PC-9 (cell line): ENCODE data around the gene RPEL1. TPM values are rescaled to one million over a fixed set of nuclear protein-coding genes. Genes with fewer than 3 reads are reported as not detected.

Experiments
- BruUV-seq: library from RNA; stranded (reverse); fragments of 400-500 nt; replicated peaks from 2 replicates; lab custom pipeline; 2021; lab: Mats Ljungman, UMichigan
- CTCF ChIA-PET: fragments of 300-600 bp; sonication (Branson Sonifier 250); formaldehyde crosslinking; loops from one replicate; lab custom pipeline; 2022; ENCODE audit warnings: antibody characterized with exemption; lab: Charles Lee
- POLR2A ChIA-PET: fragments of 300-600 bp; sonication (Branson Sonifier 250); formaldehyde crosslinking; loops from one replicate; lab custom pipeline; 2022; ENCODE audit warnings: antibody characterized with exemption; ENCODE audit not compliant: unreplicated experiment; lab: Charles Lee
- DNase-seq, 2 experiments: peaks; one replicate each; pipeline versions ENCODE4 v3.0.0 to v3.0.0-alpha.2; 2015 to 2022; ENCODE audit warnings: mixed read lengths in 1 of 2
- H2AFZ ChIP-seq: fragments of 200-600 bp; sonication (generic); 2 replicates; pipeline ENCODE4 v1.8.1; 2017; ENCODE audit warnings: antibody characterized with exemption
- H3F3A ChIP-seq: fragments of 200-600 bp; sonication (generic); 2 replicates; pipeline ENCODE4 v1.8.1; 2017; ENCODE audit warnings: antibody characterized with exemption, mild to moderate bottlenecking, low read depth; ENCODE audit not compliant: insufficient read depth
- H3K27ac ChIP-seq: fragments of 200-600 bp; sonication (generic); 2 replicates; pipeline ENCODE4 v1.6.1; 2016; ENCODE audit warnings: mixed run types
- H3K27me3 ChIP-seq: fragments of 200-600 bp; sonication (generic); 2 replicates; pipeline ENCODE4 v1.6.1; 2016; ENCODE audit warnings: low read depth, mixed run types; ENCODE audit not compliant: insufficient read depth
- H3K36me3 ChIP-seq: fragments of 200-600 bp; sonication (generic); 2 replicates; pipeline ENCODE4 v1.6.1; 2016; ENCODE audit warnings: low read depth, mixed run types
- H3K4me1 ChIP-seq: fragments of 200-600 bp; sonication (generic); replicated peaks from 2 replicates; pipeline ENCODE4 v1.6.1; 2016; ENCODE audit warnings: mixed run types; ENCODE audit not compliant: insufficient read depth
- H3K4me2 ChIP-seq: fragments of 200-600 bp; sonication (generic); 2 replicates; pipeline ENCODE4 v1.6.1; 2017; ENCODE audit warnings: mixed run types
- H3K4me3 ChIP-seq: fragments of 200-600 bp; sonication (generic); 2 replicates; pipeline ENCODE4 v1.6.1; 2016; ENCODE audit warnings: mixed run types
- H3K79me2 ChIP-seq: fragments of 200-600 bp; sonication (generic); 2 replicates; pipeline ENCODE4 v1.6.1; 2017; ENCODE audit warnings: low read depth, mixed run types
- H3K9me2 ChIP-seq: fragments of 200-600 bp; sonication (generic); 2 replicates; pipeline ENCODE4 v1.8.1; 2017; ENCODE audit warnings: mild to moderate bottlenecking; ENCODE audit not compliant: insufficient read depth
- H3K9me3 ChIP-seq: fragments of 200-600 bp; sonication (generic); 2 replicates; pipeline ENCODE4 v1.8.1; 2016; ENCODE audit warnings: low read depth; ENCODE audit not compliant: insufficient read depth
- H4K20me1 ChIP-seq: fragments of 200-600 bp; sonication (generic); 2 replicates; pipeline ENCODE4 v1.8.1; 2017; ENCODE audit not compliant: insufficient read depth
- CTCF ChIP-seq: fragments of 200-600 bp; sonication (generic); conservative IDR thresholded peaks from 2 replicates; pipeline ENCODE4 v1.6.1; 2017; ENCODE audit warnings: mixed run types, antibody characterized with exemption, mild to moderate bottlenecking, moderate library complexity
- EZH2 ChIP-seq: fragments of 200-600 bp; sonication (generic); IDR thresholded peaks from 2 replicates; pipeline ENCODE4 v1.8.0; 2017; ENCODE audit warnings: antibody characterized with exemption, low read depth
- intact Hi-C: fragments of 100-400 bp; cut with micrococcal nuclease; formaldehyde crosslinking; loops from one replicate; pipeline ENCODE4 v1.10.0; 2022; ENCODE audit not compliant: unreplicated experiment
- total RNA-seq: library from RNA; stranded (reverse); gene quantifications from 2 replicates; pipeline ENCODE4 v1.2.3, GENCODE V29; 2021

RPEL1 gene
- total RNA-seq, 1 experiment from 2014 or later = not detected

- H3K4me1 ChIP-seq = peaks cover 24% of the 10 kb centered on the region
- H3K4me2 ChIP-seq = no peak overlapping the region
- H2AFZ ChIP-seq = no peak overlapping the region
- no peaks in the 10 kb centered on the region for H3K27me3 ChIP-seq
- ChIA-PET CTCF (interaction anchor here (0.7 kb wide), 1 partner anchor 411 kb away, joined by 3 read pairs; no protein-coding TSS in a partner anchor), POLR2A (no interaction called here)
- no TSS peak for BruUV-seq
- no peak for TF ChIP-seq EZH2
- no peak for TF ChIP-seq CTCF
- peaks cover 3% of the 10 kb centered on the region; the same call in 1 of the 2 replicates for H3F3A ChIP-seq
- no peaks in the 10 kb centered on the region for H3K36me3 ChIP-seq
- intact Hi-C loops = no loop called here
- no peaks in the 10 kb centered on the region for H4K20me1 ChIP-seq
- H3K79me2 ChIP-seq = 0 out of 2 replicates have a peak, but pooled peaks cover 4% of the 10 kb centered on the region
- H3K27ac ChIP-seq = no peak overlapping the region
- no peaks in the 10 kb centered on the region for H3K9me3 ChIP-seq
- no peaks in the 10 kb centered on the region for H3K9me2 ChIP-seq
- DNase-seq = no peak
- H3K4me3 ChIP-seq = no peak overlapping the region
Measured at GRCh38 chr10:103197903-103198302, 47.8 kb upstream of the RPEL1 start.

GRCh38 chr10:103198648-103199047 is 47.0 kb upstream of the RPEL1 start:
- ChIA-PET POLR2A (no interaction called here), CTCF (no interaction called here)
- Histone ChIP-seq H3F3A (peaks cover 3% of the 10 kb centered on the region; the same call in 1 of the 2 replicates), H4K20me1 (no peaks in the 10 kb centered on the region), H3K27ac (no peak overlapping the region), H2AFZ (no peak overlapping the region), H3K4me1 (peaks cover 21% of the 10 kb centered on the region), H3K79me2 (0 out of 2 replicates have a peak, but pooled peaks cover under 1% of the 10 kb centered on the region), H3K36me3 (no peaks in the 10 kb centered on the region), H3K9me2 (no peaks in the 10 kb centered on the region), H3K9me3 (no peaks in the 10 kb centered on the region), H3K27me3 (no peaks in the 10 kb centered on the region), H3K4me2 (no peak overlapping the region), H3K4me3 (no peak overlapping the region)
- TF ChIP-seq CTCF = no peak
- TF ChIP-seq EZH2 = no peak
- DNase-seq = no peak
- intact Hi-C loops = no loop called here
- BruUV-seq = no TSS peak

- no peaks in the 10 kb centered on the region for H3K9me2 ChIP-seq
- ChIA-PET CTCF (no interaction called here), POLR2A (no interaction called here)
- peaks cover 3% of the 10 kb centered on the region; the same call in 1 of the 2 replicates for H3F3A ChIP-seq
- H2AFZ ChIP-seq = no peak overlapping the region
- TF ChIP-seq EZH2 (no peak), CTCF (no peak)
- intact Hi-C loops = no loop called here
- H3K27me3 ChIP-seq = no peaks in the 10 kb centered on the region
- no peak for DNase-seq
- H3K4me3 ChIP-seq = no peak overlapping the region
- H3K4me2 ChIP-seq = no peak overlapping the region
- H3K79me2 ChIP-seq = no peaks in the 10 kb centered on the region
- H4K20me1 ChIP-seq = no peaks in the 10 kb centered on the region
- BruUV-seq = no TSS peak
- H3K9me3 ChIP-seq = no peaks in the 10 kb centered on the region
- peaks cover 14% of the 10 kb centered on the region for H3K4me1 ChIP-seq
- H3K36me3 ChIP-seq = no peaks in the 10 kb centered on the region
- no peak overlapping the region for H3K27ac ChIP-seq
Measured at GRCh38 chr10:103199488-103199887, 46.2 kb upstream of the RPEL1 start.
